ENCODE data around the gene SPOCK1.

Gene SPOCK1

GRCh38 chr5:137071526-137071925, 427.6 kb downstream of the SPOCK1 start:
- H3K27ac ChIP-seq (ENCODE audit: poor library complexity, severe bottlenecking), result no peak overlapping the region
- ATAC-seq (ENCODE audit: low read depth), result no peak
- H3K27me3 ChIP-seq (ENCODE audit: insufficient read depth, poor library complexity, severe bottlenecking), result no peaks in the 10 kb centered on the region
- peaks cover 6% of the 10 kb centered on the region for H3K4me1 ChIP-seq (ENCODE audit: insufficient read depth, poor library complexity, severe bottlenecking)
- H3K4me3 ChIP-seq (ENCODE audit: severe bottlenecking), result no peak overlapping the region
- no peaks in the 10 kb centered on the region for H3K36me3 ChIP-seq (ENCODE audit: low read depth)
- TF ChIP-seq CTCF (IDR thresholded peaks at IDR 0.05; ENCODE audit: poor library complexity, severe bottlenecking), result no peak
- no peaks in the 10 kb centered on the region for H3K9me3 ChIP-seq (ENCODE audit: severe bottlenecking)
- no peak for DNase-seq (ENCODE audit: low spot score)

GRCh38 chr5:137070521-137070920, 428.6 kb downstream of the SPOCK1 start:
- DNase-seq (ENCODE audit: low spot score) (no peak), ATAC-seq (ENCODE audit: low read depth) (no peak)
- Histone ChIP-seq H3K4me1 (ENCODE audit: insufficient read depth, poor library complexity, severe bottlenecking) (peaks cover 6% of the 10 kb centered on the region), H3K36me3 (ENCODE audit: low read depth) (no peaks in the 10 kb centered on the region), H3K27ac (ENCODE audit: poor library complexity, severe bottlenecking) (no peak overlapping the region), H3K4me3 (ENCODE audit: severe bottlenecking) (no peak overlapping the region), H3K9me3 (ENCODE audit: severe bottlenecking) (no peaks in the 10 kb centered on the region), H3K27me3 (ENCODE audit: insufficient read depth, poor library complexity, severe bottlenecking) (no peaks in the 10 kb centered on the region)
- no peak for TF ChIP-seq CTCF (IDR thresholded peaks at IDR 0.05; ENCODE audit: poor library complexity, severe bottlenecking)

GRCh38 chr5:137069358-137069757, 429.8 kb downstream of the SPOCK1 start:
- Histone ChIP-seq H3K27ac (ENCODE audit: poor library complexity, severe bottlenecking) (no peak overlapping the region), H3K36me3 (ENCODE audit: low read depth) (no peaks in the 10 kb centered on the region), H3K4me3 (ENCODE audit: severe bottlenecking) (no peak overlapping the region), H3K4me1 (ENCODE audit: insufficient read depth, poor library complexity, severe bottlenecking) (peaks cover 6% of the 10 kb centered on the region), H3K9me3 (ENCODE audit: severe bottlenecking) (no peaks in the 10 kb centered on the region), H3K27me3 (ENCODE audit: insufficient read depth, poor library complexity, severe bottlenecking) (no peaks in the 10 kb centered on the region)
- TF ChIP-seq CTCF (IDR thresholded peaks at IDR 0.05; ENCODE audit: poor library complexity, severe bottlenecking), result no peak
- ATAC-seq (ENCODE audit: low read depth) (no peak), DNase-seq (ENCODE audit: low spot score) (no peak)

- Histone ChIP-seq H3K4me3 (ENCODE audit: severe bottlenecking) (no peak overlapping the region), H3K27me3 (ENCODE audit: insufficient read depth, poor library complexity, severe bottlenecking) (no peaks in the 10 kb centered on the region), H3K36me3 (ENCODE audit: low read depth) (no peaks in the 10 kb centered on the region), H3K27ac (ENCODE audit: poor library complexity, severe bottlenecking) (no peak overlapping the region), H3K9me3 (ENCODE audit: severe bottlenecking) (no peaks in the 10 kb centered on the region), H3K4me1 (ENCODE audit: insufficient read depth, poor library complexity, severe bottlenecking) (no peaks in the 10 kb centered on the region)
- DNase-seq (ENCODE audit: low spot score), result no peak
- no peak for TF ChIP-seq CTCF (IDR thresholded peaks at IDR 0.05; ENCODE audit: poor library complexity, severe bottlenecking)
- ATAC-seq (ENCODE audit: low read depth), result no peak
Measured at GRCh38 chr5:137061382-137061781, 437.7 kb downstream of the SPOCK1 start.

GRCh38 chr5:137058089-137058488, 441.0 kb downstream of the SPOCK1 start:
- H3K9me3 ChIP-seq (ENCODE audit: severe bottlenecking), result no peaks in the 10 kb centered on the region
- H3K36me3 ChIP-seq (ENCODE audit: low read depth), result no peaks in the 10 kb centered on the region
- no peak for ATAC-seq (ENCODE audit: low read depth)
- no peak for DNase-seq (ENCODE audit: low spot score)
- TF ChIP-seq CTCF (IDR thresholded peaks at IDR 0.05; ENCODE audit: poor library complexity, severe bottlenecking), result no peak
- no peak overlapping the region for H3K4me3 ChIP-seq (ENCODE audit: severe bottlenecking)
- no peak overlapping the region for H3K27ac ChIP-seq (ENCODE audit: poor library complexity, severe bottlenecking)
- H3K27me3 ChIP-seq (ENCODE audit: insufficient read depth, poor library complexity, severe bottlenecking), result no peaks in the 10 kb centered on the region
- no peaks in the 10 kb centered on the region for H3K4me1 ChIP-seq (ENCODE audit: insufficient read depth, poor library complexity, severe bottlenecking)
